DND-41 (cell line): Measurements from ENCODE around the gene PDGFRB.

Experiments used
- ATAC-seq: fragments of 200-7000 bp; cut with Tn5 transposase; 3 replicates; pipeline ENCODE4 v1.9.1; 2021; ENCODE audit warnings: low read depth; ENCODE audit not compliant: insufficient read depth
- DNase-seq: peaks from one replicate; pipeline ENCODE4 v3.0.0-alpha.2; 2020
- H2AFZ ChIP-seq: 2 replicates; pipeline ENCODE4 v1.6.0; 2012; ENCODE audit warnings: low read depth, low read length
- H3K27ac ChIP-seq: 2 replicates; pipeline ENCODE4 v1.5.1; 2012; ENCODE audit warnings: low read length, inconsistent platforms
- H3K27me3 ChIP-seq: fragments of 200-600 bp; sonication (generic); 2 replicates; pipeline ENCODE4 v1.6.0; 2012; ENCODE audit warnings: low read length, mild to moderate bottlenecking, inconsistent platforms; ENCODE audit not compliant: insufficient read depth, poor library complexity
- H3K36me3 ChIP-seq: 2 replicates; pipeline ENCODE4 v1.5.1; 2012; ENCODE audit warnings: low read length, inconsistent platforms; ENCODE audit not compliant: insufficient read depth
- H3K4me1 ChIP-seq: 2 replicates; pipeline ENCODE4 v1.5.1; 2012; ENCODE audit warnings: mild to moderate bottlenecking, low read length; ENCODE audit not compliant: insufficient read depth
- H3K4me2 ChIP-seq: 2 replicates; pipeline ENCODE4 v1.6.0; 2012; ENCODE audit warnings: mild to moderate bottlenecking, moderate library complexity, low read length, inconsistent platforms; ENCODE audit not compliant: insufficient read depth
- H3K4me3 ChIP-seq, 2 experiments: fragments of 200-600 bp in 1 of 2; shearing (Covaris generic) in 1 of 2; 2 replicates each; pipeline ENCODE4 v1.5.1; 2012 to 2016; ENCODE audit warnings: inconsistent platforms in 2 of 2, low read length in 2 of 2, mild to moderate bottlenecking in 2 of 2, low read depth in 1 of 2, moderate library complexity in 1 of 2
- H3K79me2 ChIP-seq: 2 replicates; pipeline ENCODE4 v1.6.0; 2012; ENCODE audit warnings: low read length, inconsistent platforms; ENCODE audit not compliant: insufficient read depth
- H3K9ac ChIP-seq: 2 replicates; pipeline ENCODE4 v1.6.0; 2012; ENCODE audit warnings: low read depth, mild to moderate bottlenecking, inconsistent platforms, low read length, moderate library complexity
- H3K9me3 ChIP-seq: 2 replicates; pipeline ENCODE4 v1.5.1; 2012; ENCODE audit warnings: low read length, moderate library complexity, mild to moderate bottlenecking, inconsistent platforms; ENCODE audit not compliant: insufficient read depth, severe bottlenecking
- H4K20me1 ChIP-seq: 2 replicates; pipeline ENCODE4 v1.6.0; 2012; ENCODE audit warnings: low read length; ENCODE audit not compliant: insufficient read depth
- CTCF ChIP-seq: IDR thresholded peaks from 2 replicates; pipeline ENCODE4 v1.5.1; 2012; ENCODE audit warnings: borderline replicate concordance, low read length, moderate library complexity, mild to moderate bottlenecking; ENCODE audit not compliant: poor library complexity, severe bottlenecking; ENCODE audit errors: extremely low read depth
- EZH2 ChIP-seq: IDR thresholded peaks from 3 replicates; pipeline ENCODE4 v1.6.1; 2012; ENCODE audit warnings: borderline replicate concordance, low read depth, mild to moderate bottlenecking, moderate library complexity, low read length, inconsistent platforms; ENCODE audit not compliant: severe bottlenecking

PDGFRB gene

DNA sequence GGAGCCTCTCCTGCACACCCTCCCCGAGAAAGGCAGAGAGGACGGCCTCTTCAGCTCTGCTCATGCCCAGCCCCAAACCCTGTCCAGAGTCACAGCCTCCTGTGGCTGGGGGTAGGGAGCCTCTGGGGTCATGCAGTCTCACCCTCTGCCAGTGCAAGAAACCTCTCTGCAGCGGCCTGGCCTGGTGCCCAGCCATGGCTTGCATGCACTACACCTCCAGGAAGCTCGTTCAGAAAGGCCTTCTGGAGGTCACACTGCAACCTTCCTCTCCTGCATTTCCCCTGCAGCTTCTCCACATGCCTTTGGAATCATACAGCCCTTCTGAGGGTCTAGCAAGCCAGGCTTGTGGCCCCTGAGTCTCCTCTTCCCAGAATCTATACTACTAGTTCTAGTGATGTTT, 87.2 kb downstream of the PDGFRB start:
- H3K9me3 ChIP-seq = no peaks in the 10 kb centered on the region
- no peaks in the 10 kb centered on the region for H3K36me3 ChIP-seq
- no peaks in the 10 kb centered on the region for H4K20me1 ChIP-seq
- H3K27ac ChIP-seq = no peak overlapping the region
- H3K79me2 ChIP-seq = no peaks in the 10 kb centered on the region
- no peak overlapping the region for H2AFZ ChIP-seq
- DNase-seq (no peak), ATAC-seq (no peak)
- peaks cover 5% of the 10 kb centered on the region for H3K27me3 ChIP-seq
- no peak for TF ChIP-seq EZH2
- TF ChIP-seq CTCF = no peak
- no peaks in the 10 kb centered on the region for H3K4me1 ChIP-seq
- no peak overlapping the region for H3K4me3 ChIP-seq
- no peak overlapping the region for H3K4me2 ChIP-seq
- H3K9ac ChIP-seq = no peak overlapping the region

- no peak for ATAC-seq
- Histone ChIP-seq H3K27me3 (peaks cover 6% of the 10 kb centered on the region), H3K9me3 (no peaks in the 10 kb centered on the region), H4K20me1 (no peaks in the 10 kb centered on the region), H3K4me2 (no peak overlapping the region), H2AFZ (no peak overlapping the region), H3K27ac (no peak overlapping the region), H3K36me3 (no peaks in the 10 kb centered on the region), H3K79me2 (no peaks in the 10 kb centered on the region), H3K4me3 (no peak overlapping the region), H3K9ac (no peak overlapping the region), H3K4me1 (no peaks in the 10 kb centered on the region)
- no peak for TF ChIP-seq EZH2
- TF ChIP-seq CTCF = no peak
- DNase-seq = no peak
Observed at GRCh38 chr5:150068071-150068470, 87.6 kb downstream of the PDGFRB start.

DNA sequence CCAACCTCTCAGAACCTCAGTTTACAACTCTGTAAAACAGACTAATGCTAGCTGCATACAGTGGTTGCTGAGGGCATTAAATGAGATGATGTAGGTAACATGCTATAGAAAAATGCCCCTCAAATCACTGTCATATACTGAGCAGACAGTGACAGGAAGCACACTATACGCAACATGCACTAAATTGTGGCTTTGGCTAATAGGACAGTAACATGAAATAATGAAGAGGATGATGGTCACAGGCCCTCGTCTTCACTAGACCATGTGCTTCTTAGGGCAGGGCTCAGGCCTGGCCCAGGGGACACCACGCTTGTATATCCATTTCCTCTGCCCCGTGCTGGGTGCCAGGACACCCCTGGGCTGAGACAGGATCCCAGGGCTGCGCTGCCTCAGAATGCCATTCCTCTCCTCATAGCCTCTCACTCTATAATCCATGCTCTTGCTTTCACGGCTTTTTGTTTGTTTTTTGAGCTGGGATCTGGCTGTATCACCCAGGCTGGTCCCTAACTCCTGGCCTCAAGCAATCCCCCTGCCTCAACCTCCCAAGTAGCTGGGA, 88.2 kb downstream of the PDGFRB start:
- DNase-seq (no peak), ATAC-seq (no peak)
- H3K79me2 ChIP-seq = no peaks in the 10 kb centered on the region
- no peaks in the 10 kb centered on the region for H4K20me1 ChIP-seq
- H3K9ac ChIP-seq = no peak overlapping the region
- no peaks in the 10 kb centered on the region for H3K36me3 ChIP-seq
- no peaks in the 10 kb centered on the region for H3K9me3 ChIP-seq
- H2AFZ ChIP-seq = no peak overlapping the region
- peaks cover 6% of the 10 kb centered on the region for H3K27me3 ChIP-seq
- TF ChIP-seq EZH2 = no peak
- TF ChIP-seq CTCF = no peak
- no peaks in the 10 kb centered on the region for H3K4me1 ChIP-seq
- H3K4me3 ChIP-seq = no peak overlapping the region
- no peak overlapping the region for H3K27ac ChIP-seq
- H3K4me2 ChIP-seq = no peak overlapping the region
